ENCODE data around the gene WNT5A. TPM values are rescaled to one million over a fixed set of nuclear protein-coding genes. Genes with fewer than 3 reads are reported as not detected.

Gene WNT5A
- total and polyA plus RNA-seq, 4 donors = 5.8 to 22.2 (median 11.2) TPM

GRCh38 chr3:55481744-55482495 is 5.2 kb downstream of the WNT5A start:
- WGBS, 2 donors = 9 to 33% methylated on average over 37 of the region's 37 CpGs
- Histone ChIP-seq H3K36me3 (ENCODE audit: control insufficient read depth in 4 of 4, insufficient read depth in 4 of 4, low read length in 4 of 4) (no peaks in the 10 kb centered on the region), H3K27ac (ENCODE audit: low read depth in 1 of 2, low read length in 1 of 2) (no peak overlapping the region), H3K4me1 (ENCODE audit: control insufficient read depth in 5 of 5, insufficient read depth in 5 of 5, low read length in 5 of 5) (peaks cover 0 to 37% (median 4%) of the 10 kb centered on the region in 5 donors), H3K9ac (ENCODE audit: insufficient read depth in 1 of 2, low read length in 2 of 2) (no peak overlapping the region), H3K9me3 (ENCODE audit: control insufficient read depth in 4 of 4, insufficient read depth in 3 of 4, low read length in 3 of 4) (peaks cover 0 to 2% (median 0%) of the 10 kb centered on the region in 4 donors), H3K4me3 (no peak overlapping the region), H3K27me3 (ENCODE audit: control insufficient read depth in 3 of 3, insufficient read depth in 3 of 3, low read length in 2 of 3) (peaks cover under 1 to 55% (median 25%) of the 10 kb centered on the region in 3 donors)
- no peak for ATAC-seq (ENCODE audit: insufficient read depth, low FRiP score)
- peak; percentile 20 to 32 (median 29) for DNase-seq
- TF ChIP-seq CTCF (IDR thresholded peaks at IDR 0.05; ENCODE audit: control extremely low read depth, extremely low read depth) = no peak

- WGBS, 2 donors = 5 to 7% methylated on average over 42 of the region's 42 CpGs
- peak overlapping the region in 1 of 2 donors; percentile 5 for H3K9ac ChIP-seq (ENCODE audit: insufficient read depth in 1 of 2, low read length in 2 of 2)
- no peak for ATAC-seq (ENCODE audit: insufficient read depth, low FRiP score)
These were observed 6.0 kb downstream of the WNT5A start for GRCh38 chr3:55480911-55481743.

More at GRCh38 chr3:55480911-55481743, 6.0 kb downstream of the WNT5A start:
- H3K9me3 ChIP-seq (ENCODE audit: control insufficient read depth in 4 of 4, insufficient read depth in 3 of 4, low read length in 3 of 4) = peaks cover 0 to 2% (median 0%) of the 10 kb centered on the region in 4 donors
- no peak overlapping the region for H3K27ac ChIP-seq (ENCODE audit: low read depth in 1 of 2, low read length in 1 of 2)
- DNase-seq = peak; percentile 53 to 74 (median 65)
- H3K4me3 ChIP-seq = peak overlapping the region; percentile 4
- TF ChIP-seq CTCF (IDR thresholded peaks at IDR 0.05; ENCODE audit: control extremely low read depth, extremely low read depth) = no peak
- no peaks in the 10 kb centered on the region for H3K36me3 ChIP-seq (ENCODE audit: control insufficient read depth in 4 of 4, insufficient read depth in 4 of 4, low read length in 4 of 4)
- H3K4me1 ChIP-seq (ENCODE audit: control insufficient read depth in 5 of 5, insufficient read depth in 5 of 5, low read length in 5 of 5) = peaks cover 0 to 37% (median 4%) of the 10 kb centered on the region in 5 donors
- H3K27me3 ChIP-seq (ENCODE audit: control insufficient read depth in 3 of 3, insufficient read depth in 3 of 3, low read length in 2 of 3) = peaks cover 0 to 51% (median 25%) of the 10 kb centered on the region in 3 donors
